ENCODE measurements around the gene CSMD2. TPM values are rescaled to one million over a fixed set of nuclear protein-coding genes. Genes with fewer than 3 reads are reported as not detected.

The CSMD2 gene
- polyA plus RNA-seq, 1 of the 3 experiments (the other 2 are of a cell fraction): not detected

DNA sequence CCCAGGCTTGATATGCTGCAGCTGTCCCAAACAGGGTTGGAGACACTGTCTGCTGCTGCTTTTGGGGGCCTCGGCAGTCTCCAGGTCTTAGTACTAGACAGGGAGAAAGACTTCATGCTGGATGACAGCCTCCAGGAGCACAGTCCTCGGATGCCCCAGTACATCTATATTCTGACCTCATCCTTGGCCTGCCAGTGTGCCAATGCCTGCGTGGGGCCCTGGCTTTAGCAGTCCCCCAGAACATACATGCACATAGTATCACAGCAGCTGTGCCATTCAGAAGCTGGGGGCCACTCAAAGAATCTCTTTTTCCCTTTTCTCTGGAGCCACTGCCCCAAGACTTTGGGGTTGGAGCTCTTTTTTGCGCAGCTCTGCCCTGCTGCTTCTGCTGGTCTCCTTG is 697.0 kb downstream of the CSMD2 start:
- Histone ChIP-seq H3K36me3 (replicated peaks in 1 of 2; ENCODE audit: control insufficient read depth in 1 of 2, insufficient read depth in 2 of 2, low read length in 1 of 2) (no peaks in the 10 kb centered on the region), H3K79me2 (ENCODE audit: insufficient read depth) (peaks cover 5% of the 10 kb centered on the region), H2AFZ (ENCODE audit: low read depth) (no peak overlapping the region), H3K4me2 (no peak overlapping the region), H4K20me1 (ENCODE audit: insufficient read depth) (no peaks in the 10 kb centered on the region), H3K9me3 (no peaks in the 10 kb centered on the region), H3K4me3 (ENCODE audit: low read depth in 2 of 2, low read length in 1 of 2) (no peak overlapping the region), H3K27me3 (ENCODE audit: insufficient read depth) (no peaks in the 10 kb centered on the region), H3K4me1 (ENCODE audit: control insufficient read depth in 1 of 2, insufficient read depth in 2 of 2, low read depth in 1 of 2, low read length in 1 of 2) (peaks cover 18 to 19% of the 10 kb centered on the region in 2 experiments), H3K9me2 (no peaks in the 10 kb centered on the region), H3K27ac (ENCODE audit: low read depth in 2 of 2, low read length in 1 of 2) (no peak overlapping the region), H3K9ac (no peak overlapping the region), H3F3A (replicated peaks; ENCODE audit: insufficient read depth) (peaks cover 16% of the 10 kb centered on the region)
- TF ChIP-seq GATA2 (CRISPR knock-in tag; IDR thresholded peaks at IDR 0.05) (no peak), CHD2 (IDR thresholded peaks at IDR 0.05; ENCODE audit: low read length, partially characterized antibody) (no peak), MXI1 (IDR thresholded peaks at IDR 0.05; ENCODE audit: low read depth, low read length) (no peak), RXRA (IDR thresholded peaks at IDR 0.05; ENCODE audit: borderline replicate concordance, low read depth) (no peak), EP300 (IDR thresholded peaks at IDR 0.05; ENCODE audit: borderline replicate concordance in 1 of 2, low read depth in 1 of 2, low read length in 1 of 2) (no peak)
- TF ChIP-seq, protein P1, sequence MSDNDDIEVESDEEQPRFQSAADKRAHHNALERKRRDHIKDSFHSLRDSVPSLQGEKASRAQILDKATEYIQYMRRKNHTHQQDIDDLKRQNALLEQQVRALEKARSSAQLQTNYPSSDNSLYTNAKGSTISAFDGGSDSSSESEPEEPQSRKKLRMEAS (IDR thresholded peaks at IDR 0.05; ENCODE audit: low read depth): no peak
- TF ChIP-seq, protein P2, sequence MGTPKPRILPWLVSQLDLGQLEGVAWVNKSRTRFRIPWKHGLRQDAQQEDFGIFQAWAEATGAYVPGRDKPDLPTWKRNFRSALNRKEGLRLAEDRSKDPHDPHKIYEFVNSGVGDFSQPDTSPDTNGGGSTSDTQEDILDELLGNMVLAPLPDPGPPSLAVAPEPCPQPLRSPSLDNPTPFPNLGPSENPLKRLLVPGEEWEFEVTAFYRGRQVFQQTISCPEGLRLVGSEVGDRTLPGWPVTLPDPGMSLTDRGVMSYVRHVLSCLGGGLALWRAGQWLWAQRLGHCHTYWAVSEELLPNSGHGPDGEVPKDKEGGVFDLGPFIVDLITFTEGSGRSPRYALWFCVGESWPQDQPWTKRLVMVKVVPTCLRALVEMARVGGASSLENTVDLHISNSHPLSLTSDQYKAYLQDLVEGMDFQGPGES (IDR thresholded peaks at IDR 0.05; ENCODE audit: low read depth, low read length): no peak
- ChIA-PET POLR2A (no interaction called here), CTCF (interaction anchor here (0.8 to 7.9 kb wide), 5 partner anchors 9 to 1228 kb away, joined by 3 to 107 read pairs (median 6); no protein-coding TSS in a partner anchor)
- WGBS (ENCODE audit: low lambda C conversion rate): 100% methylated on average over 1 of the region's 4 CpGs
- no peak for DNase-seq

DNA sequence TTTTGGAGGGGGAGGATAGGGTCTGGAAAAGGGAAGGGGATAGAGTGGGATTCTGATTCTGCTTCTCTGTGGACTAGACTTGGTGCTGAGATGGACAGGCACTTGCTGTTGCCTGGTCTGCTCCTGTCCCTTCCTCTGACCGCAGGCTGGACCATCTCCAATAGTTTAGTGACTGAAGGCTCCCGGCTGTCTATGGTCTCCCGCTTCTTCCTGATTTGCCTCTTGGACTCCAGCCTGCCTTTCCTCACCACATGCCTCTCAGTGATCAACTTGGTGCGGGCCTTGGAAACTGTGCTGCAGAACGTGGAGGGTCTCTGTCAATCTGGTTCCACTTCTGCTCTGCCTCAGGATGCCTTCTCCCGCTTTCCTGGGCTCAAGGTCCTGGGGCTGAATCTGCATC is 698.9 kb downstream of the CSMD2 start:
- no peaks in the 10 kb centered on the region for H3K79me2 ChIP-seq (ENCODE audit: insufficient read depth)
- H4K20me1 ChIP-seq (ENCODE audit: insufficient read depth): no peaks in the 10 kb centered on the region
- no peak for TF ChIP-seq EP300 (IDR thresholded peaks at IDR 0.05; ENCODE audit: borderline replicate concordance in 1 of 2, low read depth in 1 of 2, low read length in 1 of 2)
- TF ChIP-seq POLR2AphosphoS5 (IDR thresholded peaks at IDR 0.05; ENCODE audit: low read depth, low read length): no peak
- TF ChIP-seq RFX5 (IDR thresholded peaks at IDR 0.05; ENCODE audit: low read length): no peak
- TF ChIP-seq RCOR1 (IDR thresholded peaks at IDR 0.05; ENCODE audit: low read length): no peak
- no peak for TF ChIP-seq GATA2 (CRISPR knock-in tag; IDR thresholded peaks at IDR 0.05)
- TF ChIP-seq, protein P2 (IDR thresholded peaks at IDR 0.05; ENCODE audit: low read depth, low read length): no peak
- TF ChIP-seq SMC3 (IDR thresholded peaks at IDR 0.05; ENCODE audit: low read depth, low read length): no peak
- TF ChIP-seq CHD2 (IDR thresholded peaks at IDR 0.05; ENCODE audit: low read length, partially characterized antibody): no peak
- no peak for TF ChIP-seq EZH2phosphoT487 (IDR thresholded peaks at IDR 0.05; ENCODE audit: borderline replicate concordance, low read depth)
- TF ChIP-seq FOSL2 (IDR thresholded peaks at IDR 0.05; ENCODE audit: borderline replicate concordance, low read depth): no peak
- no peak for TF ChIP-seq FOXJ3 (CRISPR knock-in tag; IDR thresholded peaks at IDR 0.05)
- no peak for TF ChIP-seq SIN3A (IDR thresholded peaks at IDR 0.05; ENCODE audit: borderline replicate concordance, low read depth, low read length)
- TF ChIP-seq CTCF (IDR thresholded peaks at IDR 0.05): no peak
- no peak for TF ChIP-seq RXRA (IDR thresholded peaks at IDR 0.05; ENCODE audit: borderline replicate concordance, low read depth)
- TF ChIP-seq USF2 (IDR thresholded peaks at IDR 0.05; ENCODE audit: borderline replicate concordance, low read depth, low read length): no peak
- no peak for TF ChIP-seq NRF1 (IDR thresholded peaks at IDR 0.05; ENCODE audit: low read depth, low read length)
- TF ChIP-seq, protein P3, sequence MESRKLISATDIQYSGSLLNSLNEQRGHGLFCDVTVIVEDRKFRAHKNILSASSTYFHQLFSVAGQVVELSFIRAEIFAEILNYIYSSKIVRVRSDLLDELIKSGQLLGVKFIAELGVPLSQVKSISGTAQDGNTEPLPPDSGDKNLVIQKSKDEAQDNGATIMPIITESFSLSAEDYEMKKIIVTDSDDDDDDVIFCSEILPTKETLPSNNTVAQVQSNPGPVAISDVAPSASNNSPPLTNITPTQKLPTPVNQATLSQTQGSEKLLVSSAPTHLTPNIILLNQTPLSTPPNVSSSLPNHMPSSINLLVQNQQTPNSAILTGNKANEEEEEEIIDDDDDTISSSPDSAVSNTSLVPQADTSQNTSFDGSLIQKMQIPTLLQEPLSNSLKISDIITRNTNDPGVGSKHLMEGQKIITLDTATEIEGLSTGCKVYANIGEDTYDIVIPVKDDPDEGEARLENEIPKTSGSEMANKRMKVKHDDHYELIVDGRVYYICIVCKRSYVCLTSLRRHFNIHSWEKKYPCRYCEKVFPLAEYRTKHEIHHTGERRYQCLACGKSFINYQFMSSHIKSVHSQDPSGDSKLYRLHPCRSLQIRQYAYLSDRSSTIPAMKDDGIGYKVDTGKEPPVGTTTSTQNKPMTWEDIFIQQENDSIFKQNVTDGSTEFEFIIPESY (IDR thresholded peaks at IDR 0.05; ENCODE audit: borderline replicate concordance, low read depth): no peak
- H3K4me3 ChIP-seq (ENCODE audit: low read depth in 2 of 2, low read length in 1 of 2): no peak overlapping the region
- peaks cover 11 to 18% of the 10 kb centered on the region in 2 experiments for H3K4me1 ChIP-seq (ENCODE audit: control insufficient read depth in 1 of 2, insufficient read depth in 2 of 2, low read depth in 1 of 2, low read length in 1 of 2)
- WGBS (ENCODE audit: low lambda C conversion rate): 85% methylated on average over 6 of the region's 6 CpGs
- H3K27ac ChIP-seq (ENCODE audit: low read depth in 2 of 2, low read length in 1 of 2): no peak overlapping the region
- no peaks in the 10 kb centered on the region for H3K36me3 ChIP-seq (replicated peaks in 1 of 2; ENCODE audit: control insufficient read depth in 1 of 2, insufficient read depth in 2 of 2, low read length in 1 of 2)
- H3K27me3 ChIP-seq (ENCODE audit: insufficient read depth): no peaks in the 10 kb centered on the region
- H3K9me3 ChIP-seq: no peaks in the 10 kb centered on the region
- H3K4me2 ChIP-seq: no peak overlapping the region
- ChIA-PET CTCF (interaction anchor here (1.1 to 7.9 kb wide), 3 partner anchors 10 to 170 kb away, joined by 4 to 107 read pairs (median 5); no protein-coding TSS in a partner anchor), POLR2A (no interaction called here)
- peaks cover 6% of the 10 kb centered on the region for H3F3A ChIP-seq (replicated peaks; ENCODE audit: insufficient read depth)
- H3K9me2 ChIP-seq: no peaks in the 10 kb centered on the region
- no peak overlapping the region for H3K9ac ChIP-seq
- no peak overlapping the region for H2AFZ ChIP-seq (ENCODE audit: low read depth)
- no peak for DNase-seq
